ENCODE results near the gene CENPA. TPM values are rescaled to one million over a fixed set of nuclear protein-coding genes. Genes with fewer than 3 reads are reported as not detected.

Gene CENPA
- total and polyA plus RNA-seq, 2 of the 13 experiments (the other 11 are each of a cell fraction or from before 2014, with no cell fraction given): 28.5 to 38.5 TPM

- TF ChIP-seq ZNF639 (CRISPR knock-in tag; conservative IDR thresholded peaks at IDR 0.05) (no peak), NCOA2 (CRISPR knock-in tag; IDR thresholded peaks at IDR 0.05) (peak; percentile 93), ZBTB40 (IDR thresholded peaks at IDR 0.05) (no peak), ZBTB40 (CRISPR knock-in tag; IDR thresholded peaks at IDR 0.05) (no peak), ZNF329 (CRISPR knock-in tag; IDR thresholded peaks at IDR 0.05; ENCODE audit: low read depth) (no peak), ZNF414 (CRISPR knock-in tag; IDR thresholded peaks at IDR 0.05) (no peak), RCOR2 (CRISPR knock-in tag; IDR thresholded peaks at IDR 0.05) (peak; percentile 68; the same call in 1 of the 2 replicates), TRAFD1 (CRISPR knock-in tag; IDR thresholded peaks at IDR 0.05; ENCODE audit: borderline replicate concordance) (no peak), GPN1 (CRISPR knock-in tag; IDR thresholded peaks at IDR 0.05; ENCODE audit: borderline replicate concordance) (no peak), SIN3A (IDR thresholded peaks at IDR 0.05; ENCODE audit: borderline replicate concordance, low read depth, low read length) (no peak), ZGPAT (CRISPR knock-in tag; IDR thresholded peaks at IDR 0.05) (peak; percentile 70), ARNTL (CRISPR knock-in tag; IDR thresholded peaks at IDR 0.05) (no peak), KDM5A (IDR thresholded peaks at IDR 0.05; ENCODE audit: borderline replicate concordance, low read length) (no peak)
Measured at GRCh38 chr2:26757873-26758789, 27.7 kb upstream of the CENPA start (continued).

All from HepG2 (cell line).